SK-N-SH treated with all-trans-retinoic acid at 6 μM for 48 hours (cell line): ENCODE measurements around the gene FLT1.

ENCODE experiments used
- ISL1 ChIP-seq: fragments of 250-450 bp; sonication (Bioruptor Pico); IDR thresholded peaks from 2 replicates; pipeline ENCODE4 v2.1.2; 2022; ENCODE audit warnings: mild to moderate bottlenecking, moderate library complexity
- TCF4 ChIP-seq: fragments of 250-450 bp; sonication (Bioruptor Pico); IDR thresholded peaks from 2 replicates; pipeline ENCODE4 v1.8.0; 2021; ENCODE audit warnings: mild to moderate bottlenecking, moderate library complexity, borderline replicate concordance
- ZC3H10 ChIP-seq: fragments of 250-450 bp; sonication (Bioruptor Pico); IDR thresholded peaks from 2 replicates; pipeline ENCODE4 v1.5.1; 2021; ENCODE audit warnings: mild to moderate bottlenecking, moderate library complexity
- ZFP3 ChIP-seq: fragments of 250-450 bp; sonication (Bioruptor Pico); IDR thresholded peaks from 2 replicates; pipeline ENCODE4 v1.5.0; 2020; ENCODE audit warnings: mild to moderate bottlenecking, moderate library complexity
- ZNF70 ChIP-seq: fragments of 450-650 bp; formaldehyde crosslinking; IDR thresholded peaks from 2 replicates; pipeline ENCODE4 v1.5.0; 2020; ENCODE audit warnings: mild to moderate bottlenecking, moderate library complexity
- TF ChIP-seq, protein P1 (sequence below): fragments of 250-450 bp; sonication (Bioruptor Pico); IDR thresholded peaks from 2 replicates; pipeline ENCODE4 v1.8.0; 2020; ENCODE audit warnings: mild to moderate bottlenecking, moderate library complexity, borderline replicate concordance
- TF ChIP-seq, protein P2 (sequence below): fragments of 250-450 bp; sonication (Bioruptor Pico); IDR thresholded peaks from 2 replicates; pipeline ENCODE4 v1.5.1; 2021; ENCODE audit warnings: mild to moderate bottlenecking, moderate library complexity
- TF ChIP-seq, protein P3 (sequence below): fragments of 250-450 bp; sonication (Bioruptor Pico); IDR thresholded peaks from 2 replicates; pipeline ENCODE4 v1.8.0; 2021; ENCODE audit warnings: low read depth, mild to moderate bottlenecking, moderate library complexity, borderline replicate concordance

DNA sequence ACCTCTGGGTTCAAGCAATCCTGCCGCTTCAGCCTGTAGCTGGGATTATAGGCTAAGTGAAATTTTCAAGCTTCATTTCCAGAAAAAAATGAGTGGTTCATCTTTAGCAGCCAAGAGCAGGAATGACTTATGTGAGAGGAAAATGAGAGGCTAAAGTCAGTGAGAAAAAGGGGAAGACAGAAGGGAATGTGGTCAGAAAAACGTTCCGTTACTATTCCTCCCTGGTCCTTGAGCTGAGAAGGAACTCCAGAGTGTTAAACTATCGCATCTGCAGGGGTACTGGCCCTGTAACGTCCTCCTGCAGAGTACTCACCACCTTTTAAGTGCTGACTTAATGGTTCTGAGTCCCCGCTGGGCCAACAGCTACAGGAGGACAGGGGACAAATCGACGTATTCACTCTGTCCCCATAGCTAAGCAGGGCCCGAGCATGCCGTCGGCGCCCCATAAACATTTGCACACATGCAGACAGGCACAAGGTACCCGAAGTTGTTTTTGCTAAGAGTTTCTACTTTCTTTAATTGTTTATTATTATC lies 88.1 kb downstream of the FLT1 start:
- TF ChIP-seq ZFP3 (CRISPR knock-in tag) (no peak), ZC3H10 (CRISPR knock-in tag) (no peak), ISL1 (no peak), ZNF70 (CRISPR knock-in tag) (no peak), TCF4 (CRISPR knock-in tag) (no peak)
- TF ChIP-seq, protein P1, sequence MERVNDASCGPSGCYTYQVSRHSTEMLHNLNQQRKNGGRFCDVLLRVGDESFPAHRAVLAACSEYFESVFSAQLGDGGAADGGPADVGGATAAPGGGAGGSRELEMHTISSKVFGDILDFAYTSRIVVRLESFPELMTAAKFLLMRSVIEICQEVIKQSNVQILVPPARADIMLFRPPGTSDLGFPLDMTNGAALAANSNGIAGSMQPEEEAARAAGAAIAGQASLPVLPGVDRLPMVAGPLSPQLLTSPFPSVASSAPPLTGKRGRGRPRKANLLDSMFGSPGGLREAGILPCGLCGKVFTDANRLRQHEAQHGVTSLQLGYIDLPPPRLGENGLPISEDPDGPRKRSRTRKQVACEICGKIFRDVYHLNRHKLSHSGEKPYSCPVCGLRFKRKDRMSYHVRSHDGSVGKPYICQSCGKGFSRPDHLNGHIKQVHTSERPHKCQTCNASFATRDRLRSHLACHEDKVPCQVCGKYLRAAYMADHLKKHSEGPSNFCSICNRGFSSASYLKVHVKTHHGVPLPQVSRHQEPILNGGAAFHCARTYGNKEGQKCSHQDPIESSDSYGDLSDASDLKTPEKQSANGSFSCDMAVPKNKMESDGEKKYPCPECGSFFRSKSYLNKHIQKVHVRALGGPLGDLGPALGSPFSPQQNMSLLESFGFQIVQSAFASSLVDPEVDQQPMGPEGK = no peak
- TF ChIP-seq, protein P2, sequence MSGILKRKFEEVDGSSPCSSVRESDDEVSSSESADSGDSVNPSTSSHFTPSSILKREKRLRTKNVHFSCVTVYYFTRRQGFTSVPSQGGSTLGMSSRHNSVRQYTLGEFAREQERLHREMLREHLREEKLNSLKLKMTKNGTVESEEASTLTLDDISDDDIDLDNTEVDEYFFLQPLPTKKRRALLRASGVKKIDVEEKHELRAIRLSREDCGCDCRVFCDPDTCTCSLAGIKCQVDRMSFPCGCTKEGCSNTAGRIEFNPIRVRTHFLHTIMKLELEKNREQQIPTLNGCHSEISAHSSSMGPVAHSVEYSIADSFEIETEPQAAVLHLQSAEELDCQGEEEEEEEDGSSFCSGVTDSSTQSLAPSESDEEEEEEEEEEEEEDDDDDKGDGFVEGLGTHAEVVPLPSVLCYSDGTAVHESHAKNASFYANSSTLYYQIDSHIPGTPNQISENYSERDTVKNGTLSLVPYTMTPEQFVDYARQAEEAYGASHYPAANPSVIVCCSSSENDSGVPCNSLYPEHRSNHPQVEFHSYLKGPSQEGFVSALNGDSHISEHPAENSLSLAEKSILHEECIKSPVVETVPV = no peak
- TF ChIP-seq, protein P3, sequence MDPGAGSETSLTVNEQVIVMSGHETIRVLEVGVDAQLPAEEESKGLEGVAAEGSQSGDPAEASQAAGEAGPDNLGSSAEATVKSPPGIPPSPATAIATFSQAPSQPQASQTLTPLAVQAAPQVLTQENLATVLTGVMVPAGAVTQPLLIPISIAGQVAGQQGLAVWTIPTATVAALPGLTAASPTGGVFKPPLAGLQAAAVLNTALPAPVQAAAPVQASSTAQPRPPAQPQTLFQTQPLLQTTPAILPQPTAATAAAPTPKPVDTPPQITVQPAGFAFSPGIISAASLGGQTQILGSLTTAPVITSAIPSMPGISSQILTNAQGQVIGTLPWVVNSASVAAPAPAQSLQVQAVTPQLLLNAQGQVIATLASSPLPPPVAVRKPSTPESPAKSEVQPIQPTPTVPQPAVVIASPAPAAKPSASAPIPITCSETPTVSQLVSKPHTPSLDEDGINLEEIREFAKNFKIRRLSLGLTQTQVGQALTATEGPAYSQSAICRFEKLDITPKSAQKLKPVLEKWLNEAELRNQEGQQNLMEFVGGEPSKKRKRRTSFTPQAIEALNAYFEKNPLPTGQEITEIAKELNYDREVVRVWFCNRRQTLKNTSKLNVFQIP = no peak
